DMS153 treated with DMSO at 0.1 percent for 48 hours (cell line): Measurements from ENCODE around the gene MUC2.

Source experiments
- DNase-seq: peaks from one replicate; lab custom pipeline; 2025; ENCODE audit not compliant: unreplicated experiment; lab: John Stamatoyannopoulos, UW

Gene MUC2

DNA sequence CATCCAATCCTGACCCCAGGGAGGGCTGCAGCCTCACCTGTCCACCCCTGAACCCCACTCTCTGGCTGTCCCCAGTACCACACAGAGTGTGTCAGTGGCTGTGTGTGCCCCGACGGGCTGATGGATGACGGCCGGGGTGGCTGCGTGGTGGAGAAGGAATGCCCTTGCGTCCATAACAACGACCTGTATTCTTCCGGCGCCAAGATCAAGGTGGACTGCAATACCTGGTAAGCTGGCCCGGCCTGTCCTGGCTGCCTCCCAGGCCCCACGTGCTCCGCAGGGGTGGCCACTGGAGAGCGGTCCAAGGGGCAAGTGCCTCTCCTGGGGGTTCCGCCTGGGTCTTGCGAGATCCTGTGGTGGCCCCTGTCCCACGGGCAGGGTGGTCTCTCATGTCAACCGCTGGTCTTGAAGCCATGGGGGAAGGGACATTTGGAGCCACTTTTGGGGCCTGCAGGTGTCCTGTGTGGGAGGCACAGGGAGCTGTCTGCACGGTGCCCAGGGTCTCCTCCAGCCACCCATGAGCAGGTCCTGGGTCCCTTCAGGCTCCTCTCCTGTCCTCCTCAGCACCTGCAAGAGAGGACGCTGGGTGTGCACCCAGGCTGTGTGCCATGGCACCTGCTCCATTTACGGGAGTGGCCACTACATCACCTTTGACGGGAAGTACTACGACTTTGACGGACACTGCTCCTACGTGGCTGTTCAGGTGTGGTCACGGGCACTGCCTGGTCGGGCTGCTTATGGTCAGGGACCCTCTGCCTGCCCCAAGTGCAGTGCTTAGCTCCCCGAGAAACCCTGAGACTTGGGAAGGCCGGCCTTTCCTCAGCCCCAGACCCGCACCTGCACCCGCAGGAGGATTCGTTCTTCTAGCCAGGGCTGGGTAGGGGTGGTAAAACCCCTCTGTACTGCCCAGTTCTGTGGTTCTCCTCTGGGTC, 11.8 kb downstream of the MUC2 start:
- DNase-seq: no peak

DNA sequence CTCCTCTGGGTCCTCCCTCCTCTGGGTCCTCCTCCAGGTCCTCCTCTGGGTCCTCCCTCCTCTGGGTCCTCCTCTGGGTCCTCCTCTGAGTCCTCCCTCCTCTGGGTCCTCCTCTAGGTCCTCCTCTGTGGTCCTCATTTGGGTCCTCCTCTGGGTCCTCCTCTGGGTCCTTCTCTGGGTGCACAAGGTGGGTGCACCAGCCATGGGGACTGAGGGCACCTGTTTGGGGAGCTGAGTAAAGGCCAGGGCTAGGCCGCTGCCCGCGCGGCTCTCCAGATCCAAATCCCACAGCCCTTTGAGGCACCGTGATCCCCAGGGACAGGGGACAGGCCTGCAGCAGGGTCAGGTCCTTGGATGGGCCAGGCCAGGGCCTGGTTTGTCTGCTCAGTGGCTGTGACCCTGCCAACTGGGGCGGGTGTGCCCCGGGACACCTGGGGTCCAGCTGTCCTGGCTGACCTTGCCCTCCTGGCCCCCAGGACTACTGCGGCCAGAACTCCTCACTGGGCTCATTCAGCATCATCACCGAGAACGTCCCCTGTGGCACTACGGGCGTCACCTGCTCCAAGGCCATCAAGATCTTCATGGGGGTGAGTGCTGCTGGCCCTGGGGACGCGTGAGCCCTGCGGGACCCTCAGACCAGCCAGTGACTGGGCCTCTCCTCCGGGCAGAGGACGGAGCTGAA, 12.7 kb downstream of the MUC2 start:
- no peak for DNase-seq

GRCh38 chr11:1087961-1088926, 13.6 kb downstream of the MUC2 start:
- no peak for DNase-seq

DNA sequence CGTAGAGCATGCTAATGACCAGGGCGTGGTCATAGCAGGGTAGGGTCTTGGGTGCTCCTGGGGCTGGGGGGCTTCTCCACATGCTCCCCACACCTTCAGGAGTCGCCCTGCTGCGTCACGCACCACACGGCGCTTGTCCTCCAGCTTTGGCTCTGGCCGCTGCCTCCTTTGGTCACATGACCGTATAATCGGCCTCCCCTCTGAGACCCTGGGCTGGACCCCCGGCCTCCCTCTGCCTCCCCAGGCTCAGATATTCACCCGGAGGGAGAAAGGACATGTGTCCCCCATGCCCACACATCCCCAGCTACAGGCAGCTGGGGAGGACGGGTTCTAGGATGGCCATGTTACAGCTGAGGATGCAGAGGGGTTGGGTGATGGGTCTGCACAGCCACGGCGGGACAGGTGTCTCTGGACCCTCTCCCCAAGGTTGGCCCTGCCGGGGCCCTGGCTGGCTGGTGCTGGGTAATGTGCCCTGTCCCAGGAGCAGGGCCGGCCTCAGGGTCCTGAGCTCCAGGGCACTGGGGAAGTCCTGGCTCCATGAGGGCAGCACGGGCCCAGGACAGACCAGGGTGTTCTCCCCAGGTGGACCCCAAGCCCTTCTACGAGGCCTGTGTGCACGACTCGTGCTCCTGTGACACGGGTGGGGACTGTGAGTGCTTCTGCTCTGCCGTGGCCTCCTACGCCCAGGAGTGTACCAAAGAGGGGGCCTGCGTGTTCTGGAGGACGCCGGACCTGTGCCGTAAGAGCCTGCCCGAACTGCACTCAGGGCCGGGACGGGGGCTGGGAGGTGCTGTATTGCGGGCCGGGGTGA, 14.5 kb downstream of the MUC2 start:
- no peak for DNase-seq

DNA sequence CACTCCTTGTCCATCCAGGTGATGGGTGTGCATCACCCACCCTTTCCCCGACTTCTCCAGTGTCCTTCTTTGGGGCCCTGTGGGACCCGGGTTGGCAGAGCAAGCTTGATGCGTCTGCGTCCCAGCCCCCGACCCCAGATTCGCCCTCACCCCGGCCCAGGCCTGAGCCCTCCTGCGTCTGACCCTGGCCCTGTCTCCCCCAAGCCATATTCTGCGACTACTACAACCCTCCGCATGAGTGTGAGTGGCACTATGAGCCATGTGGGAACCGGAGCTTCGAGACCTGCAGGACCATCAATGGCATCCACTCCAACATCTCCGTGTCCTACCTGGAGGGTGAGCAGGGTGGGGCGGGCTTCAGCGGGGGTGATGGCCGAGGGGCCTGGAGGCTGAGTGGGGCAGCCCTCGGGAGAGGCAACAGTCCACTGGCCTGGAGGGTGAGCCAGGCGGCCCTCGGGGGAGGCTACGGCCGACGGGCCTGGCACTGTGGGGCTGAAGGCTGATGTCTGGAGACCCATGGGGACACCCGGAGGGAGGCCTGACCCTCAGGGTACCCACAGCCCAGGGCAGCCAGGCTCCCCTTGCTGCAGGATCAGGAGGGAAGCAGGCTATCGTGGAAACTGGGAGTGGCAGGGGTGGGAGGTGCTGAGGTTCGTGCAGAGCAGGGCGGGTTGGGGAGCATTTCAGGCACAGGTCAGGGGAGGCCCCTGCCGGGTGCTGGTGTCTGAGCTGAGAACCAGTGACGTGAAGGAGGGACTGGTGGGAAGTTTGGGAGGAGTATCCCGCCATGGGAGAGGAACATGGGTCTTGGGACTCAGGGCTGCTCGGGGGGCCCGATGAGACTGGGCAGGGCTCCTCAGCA, 15.3 kb downstream of the MUC2 start:
- DNase-seq: no peak

DNA sequence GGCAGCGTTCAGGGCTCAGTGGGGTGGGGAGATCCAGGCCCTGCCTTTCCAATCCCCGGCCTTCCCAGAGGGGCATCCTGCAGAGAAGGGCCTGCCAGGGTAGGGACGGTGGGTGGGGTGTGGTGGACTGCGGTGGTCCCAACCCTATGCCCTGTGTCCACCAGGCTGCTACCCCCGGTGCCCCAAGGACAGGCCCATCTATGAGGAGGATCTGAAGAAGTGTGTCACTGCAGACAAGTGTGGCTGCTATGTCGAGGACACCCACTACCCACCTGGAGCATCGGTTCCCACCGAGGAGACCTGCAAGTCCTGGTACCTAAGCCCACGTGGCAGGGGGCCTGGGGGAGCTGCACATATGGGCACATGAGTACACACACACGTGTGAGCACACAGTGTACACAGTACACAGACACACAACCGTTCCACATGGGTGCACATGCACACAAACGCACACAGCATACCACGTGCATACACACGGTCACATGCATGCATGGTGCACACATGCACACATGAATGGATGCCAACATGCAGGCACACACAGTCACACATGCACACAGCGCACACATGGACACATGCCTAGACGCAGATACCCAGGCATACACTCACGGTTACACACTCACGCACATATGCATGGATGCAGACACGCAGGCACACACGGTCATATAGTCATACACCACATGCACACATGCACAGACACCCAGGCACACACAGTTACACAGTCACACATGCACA, 16.1 kb downstream of the MUC2 start:
- DNase-seq: no peak

GRCh38 chr11:1091332-1092083, 16.8 kb downstream of the MUC2 start:
- no peak for DNase-seq

GRCh38 chr11:1092145-1092670, 17.5 kb downstream of the MUC2 start:
- DNase-seq: no peak

DNA sequence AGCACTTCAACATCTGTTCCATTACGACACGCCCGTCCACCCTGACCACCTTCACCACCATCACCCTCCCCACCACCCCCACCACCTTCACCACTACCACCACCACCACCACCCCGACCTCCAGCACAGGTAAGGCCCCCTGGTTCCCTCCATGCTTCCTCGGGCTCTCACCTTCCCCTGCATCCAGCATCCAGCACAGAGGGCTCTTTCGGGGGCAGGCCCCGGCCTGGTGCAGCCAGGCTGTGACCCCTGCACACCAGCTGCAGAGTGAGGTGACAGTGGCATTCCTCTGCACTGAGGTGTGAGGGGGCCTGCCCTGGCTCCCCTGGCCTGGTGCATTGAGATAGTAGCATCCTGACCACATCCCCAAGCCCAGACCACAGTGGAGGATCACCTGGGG, 18.2 kb downstream of the MUC2 start:
- DNase-seq: no peak

GRCh38 chr11:1099519-1100355, 25.1 kb downstream of the MUC2 start:
- no peak for DNase-seq

DNA sequence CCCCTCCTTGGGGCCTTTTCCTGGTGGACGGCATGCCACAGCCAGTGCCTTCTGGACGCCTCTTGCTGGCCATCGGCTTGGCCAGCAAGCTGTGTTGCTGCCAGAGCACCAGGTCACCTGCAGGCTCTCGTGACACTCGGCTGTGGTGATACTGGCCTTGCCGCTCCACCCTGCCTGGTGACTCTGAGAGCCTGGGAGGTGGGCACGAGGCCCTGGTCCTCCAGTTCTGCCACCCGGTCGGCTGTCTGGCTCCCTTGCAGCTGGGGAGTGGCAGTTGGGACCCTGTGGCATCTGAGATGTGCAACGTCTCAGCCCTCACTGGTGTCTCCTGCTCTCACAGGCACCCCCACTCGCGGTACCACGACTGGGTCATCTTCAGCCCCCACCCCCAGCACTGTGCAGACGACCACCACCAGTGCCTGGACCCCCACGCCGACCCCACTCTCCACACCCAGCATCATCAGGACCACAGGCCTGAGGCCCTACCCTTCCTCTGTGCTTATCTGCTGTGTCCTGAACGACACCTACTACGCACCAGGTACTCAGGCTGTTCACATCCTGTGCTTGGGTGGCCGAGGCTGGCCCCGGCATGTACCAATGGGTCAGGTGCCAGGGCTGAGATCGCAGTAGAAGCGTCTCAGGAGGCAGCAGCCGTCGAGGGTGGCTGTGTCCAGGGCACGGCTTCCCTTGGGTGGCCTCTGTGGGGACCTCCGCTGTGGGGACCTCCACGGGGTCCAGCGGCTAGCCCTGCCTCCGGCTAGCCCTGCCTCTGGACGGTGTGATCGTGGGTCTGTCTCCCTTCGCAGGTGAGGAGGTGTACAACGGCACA, 26.0 kb downstream of the MUC2 start:
- no peak for DNase-seq

- DNase-seq: no peak
Observed at GRCh38 chr11:1101318-1102089, 26.8 kb downstream of the MUC2 start.

- DNase-seq: no peak
Observed at GRCh38 chr11:1102221-1102971, 27.7 kb downstream of the MUC2 start.

GRCh38 chr11:1102996-1103395, 28.3 kb downstream of the MUC2 start:
- no peak for DNase-seq
